Measurements from ENCODE around the gene ACVR2B.
A peak's percentile ranks its signal among the peaks of the same experiment; 100 is the strongest.
"Not testable (repeated sequence)": the region's sequence is repeated elsewhere in the genome, so short reads cannot be mapped to it uniquely, and the experiment has no call there.

Gene ACVR2B

DNA sequence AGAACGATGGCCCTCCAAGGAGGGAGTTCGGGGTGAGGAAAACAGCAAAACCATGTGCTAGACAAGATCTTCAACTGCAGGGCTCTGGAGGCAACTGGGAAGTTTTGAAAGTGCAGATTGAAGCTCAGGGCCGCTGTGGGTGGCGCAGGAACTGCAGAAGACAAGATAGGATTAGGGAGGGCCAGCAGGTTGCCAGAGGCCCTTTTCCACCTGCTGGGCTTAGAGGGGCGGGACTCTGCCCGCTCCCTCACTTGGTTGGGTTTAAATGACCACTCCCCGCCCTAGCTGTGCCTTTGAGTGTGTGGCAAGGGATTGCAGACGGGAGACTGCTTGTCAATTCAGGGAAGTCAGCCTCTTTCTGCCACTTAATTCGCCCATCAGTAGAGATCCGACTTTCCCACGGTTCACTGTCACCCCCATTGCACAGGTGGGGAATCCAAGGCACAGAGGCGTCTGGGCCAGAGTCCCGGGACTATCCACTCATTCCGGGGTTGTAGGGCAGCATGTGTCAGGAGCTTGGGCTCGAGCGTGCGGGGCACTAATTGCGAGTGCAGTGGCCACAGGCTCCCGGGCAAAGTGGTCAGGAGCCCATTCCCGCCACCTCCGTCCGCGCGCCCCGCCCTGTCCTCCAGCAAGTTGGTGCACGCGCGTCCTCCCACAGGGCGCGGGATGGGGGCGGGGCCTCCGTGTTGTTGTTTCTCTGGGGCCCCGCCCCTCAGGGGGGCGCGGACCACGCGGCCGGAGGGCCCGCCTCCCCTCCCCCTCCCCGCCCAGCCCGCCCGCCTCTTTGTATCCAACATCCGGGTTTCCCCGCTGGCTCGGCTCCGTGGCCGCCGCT lies at the start of gene ACVR2B:
TSS of gene ACVR2B (plus strand) at position 816 of the 838 bp plus-strand sequence. CDS start 433 bp downstream, outside the sequence.
- DNase-seq (ENCODE audit: low spot score) = peak; percentile 94
- in situ Hi-C loops (cut with MboI; ENCODE audit: low pct_unique_long_range_greater_than_20kb, low sequenced_read_pairs, unreplicated experiment) = no loop called here
- TF ChIP-seq, protein P1, sequence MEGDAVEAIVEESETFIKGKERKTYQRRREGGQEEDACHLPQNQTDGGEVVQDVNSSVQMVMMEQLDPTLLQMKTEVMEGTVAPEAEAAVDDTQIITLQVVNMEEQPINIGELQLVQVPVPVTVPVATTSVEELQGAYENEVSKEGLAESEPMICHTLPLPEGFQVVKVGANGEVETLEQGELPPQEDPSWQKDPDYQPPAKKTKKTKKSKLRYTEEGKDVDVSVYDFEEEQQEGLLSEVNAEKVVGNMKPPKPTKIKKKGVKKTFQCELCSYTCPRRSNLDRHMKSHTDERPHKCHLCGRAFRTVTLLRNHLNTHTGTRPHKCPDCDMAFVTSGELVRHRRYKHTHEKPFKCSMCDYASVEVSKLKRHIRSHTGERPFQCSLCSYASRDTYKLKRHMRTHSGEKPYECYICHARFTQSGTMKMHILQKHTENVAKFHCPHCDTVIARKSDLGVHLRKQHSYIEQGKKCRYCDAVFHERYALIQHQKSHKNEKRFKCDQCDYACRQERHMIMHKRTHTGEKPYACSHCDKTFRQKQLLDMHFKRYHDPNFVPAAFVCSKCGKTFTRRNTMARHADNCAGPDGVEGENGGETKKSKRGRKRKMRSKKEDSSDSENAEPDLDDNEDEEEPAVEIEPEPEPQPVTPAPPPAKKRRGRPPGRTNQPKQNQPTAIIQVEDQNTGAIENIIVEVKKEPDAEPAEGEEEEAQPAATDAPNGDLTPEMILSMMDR (IDR thresholded peaks at IDR 0.05; ENCODE audit: extremely low read depth, insufficient read depth, missing control alignments) = no peak

DNA sequence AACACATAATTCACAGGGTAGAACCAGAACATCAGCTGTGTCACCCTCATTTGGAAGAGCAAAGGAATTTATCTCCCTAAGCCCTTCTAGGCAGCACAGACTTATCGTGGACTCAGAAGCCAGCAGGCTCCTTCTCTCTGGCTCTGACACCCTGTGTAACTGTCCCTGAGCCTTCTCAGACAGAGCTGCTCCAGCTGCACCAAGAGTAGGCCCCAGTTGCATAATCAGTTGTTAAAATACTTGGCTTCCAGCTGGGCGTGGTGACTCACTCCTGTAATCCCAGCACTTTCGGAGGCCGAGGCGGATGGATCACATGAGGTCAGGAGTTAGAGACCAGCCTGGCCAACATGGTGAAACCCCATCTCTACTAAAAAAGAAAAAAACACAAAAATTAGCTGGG lies 49.4 kb upstream of the ACVR2B start:
- DNase-seq (ENCODE audit: low spot score) = no peak
- TF ChIP-seq, protein P1 (IDR thresholded peaks at IDR 0.05; ENCODE audit: extremely low read depth, insufficient read depth, missing control alignments) = no peak
- in situ Hi-C loops (cut with MboI; ENCODE audit: low pct_unique_long_range_greater_than_20kb, low sequenced_read_pairs, unreplicated experiment) = no loop called here

DNA sequence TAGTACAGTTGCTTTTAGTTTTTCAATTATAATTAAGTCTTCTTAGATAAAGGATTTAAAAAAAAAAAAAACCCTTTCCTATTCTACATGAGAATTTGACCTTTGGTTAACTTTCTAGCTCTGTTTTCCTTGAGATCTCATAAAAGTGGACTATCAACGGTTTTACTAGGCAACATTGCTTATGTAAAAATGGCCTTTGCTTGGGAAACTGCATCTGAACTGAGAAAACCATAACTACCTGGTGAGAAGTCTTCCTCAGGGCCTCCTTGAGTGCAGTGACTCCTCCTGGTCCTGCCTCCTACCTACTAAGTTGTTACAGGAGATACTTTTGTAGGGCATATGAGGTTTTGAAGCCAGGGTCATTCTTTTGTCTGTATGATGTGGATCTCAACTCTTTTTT lies 42.1 kb upstream of the ACVR2B start:
- TF ChIP-seq, protein P1 (IDR thresholded peaks at IDR 0.05; ENCODE audit: extremely low read depth, insufficient read depth, missing control alignments) = no peak
- in situ Hi-C loops (cut with MboI; ENCODE audit: low pct_unique_long_range_greater_than_20kb, low sequenced_read_pairs, unreplicated experiment) = no loop called here
- no peak for DNase-seq (ENCODE audit: low spot score)

DNA sequence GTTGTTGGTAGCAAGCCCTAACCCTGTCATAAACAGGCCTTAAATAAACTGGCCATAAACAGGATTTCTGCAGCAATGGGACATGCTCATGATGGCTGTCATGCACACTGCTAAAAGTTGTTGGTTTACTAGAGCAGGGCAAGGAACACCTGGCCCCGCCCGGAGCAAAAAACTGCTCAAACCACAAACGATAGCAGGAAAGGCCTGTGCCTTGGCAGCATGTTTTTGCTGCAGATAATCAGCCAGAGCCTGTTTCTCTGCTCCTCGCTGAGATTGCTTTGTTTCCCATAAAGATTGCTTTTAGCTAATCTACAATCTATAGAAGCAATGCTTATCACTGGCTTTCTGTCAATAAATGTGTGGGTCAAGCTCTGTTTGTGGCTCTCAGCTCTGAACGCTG lies 32.9 kb upstream of the ACVR2B start:
- DNase-seq (ENCODE audit: low spot score); in situ Hi-C loops (cut with MboI; ENCODE audit: low pct_unique_long_range_greater_than_20kb, low sequenced_read_pairs, unreplicated experiment): not testable (repeated sequence)

DNA sequence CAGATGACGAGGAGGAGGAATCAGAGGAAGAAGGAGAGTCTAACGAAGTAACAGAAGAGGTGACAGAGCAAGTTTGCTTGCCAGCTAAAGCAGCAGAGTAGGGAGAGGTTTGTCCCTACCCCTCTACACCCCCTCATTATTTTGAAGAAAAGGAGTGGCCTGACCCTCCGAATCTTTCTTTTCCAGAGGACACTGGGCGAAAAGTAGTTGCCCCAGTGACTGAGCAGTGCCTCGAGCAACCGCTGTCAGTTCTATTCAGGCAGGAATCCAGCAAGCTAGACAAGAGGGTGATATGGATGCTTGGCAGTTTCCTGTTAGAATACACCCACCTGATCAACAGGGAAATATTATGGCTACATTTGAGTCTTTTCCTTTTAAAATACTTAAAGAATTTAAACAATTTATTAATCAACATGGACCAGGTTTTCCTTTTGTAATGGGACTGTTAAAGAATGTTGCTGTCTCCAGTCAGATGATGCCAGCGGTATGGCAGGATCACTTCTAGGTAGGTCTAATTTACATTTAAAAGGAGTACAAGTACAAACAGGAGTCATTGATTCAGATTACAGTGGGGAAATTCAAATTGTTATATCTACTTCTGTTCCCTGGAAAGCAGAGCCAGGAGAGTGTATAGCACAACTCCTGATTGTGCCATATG lies 31.9 kb upstream of the ACVR2B start:
- in situ Hi-C loops (cut with MboI; ENCODE audit: low pct_unique_long_range_greater_than_20kb, low sequenced_read_pairs, unreplicated experiment) = no loop called here
- TF ChIP-seq, protein P1 (IDR thresholded peaks at IDR 0.05; ENCODE audit: extremely low read depth, insufficient read depth, missing control alignments) = no peak
- DNase-seq (ENCODE audit: low spot score) = no peak

DNA sequence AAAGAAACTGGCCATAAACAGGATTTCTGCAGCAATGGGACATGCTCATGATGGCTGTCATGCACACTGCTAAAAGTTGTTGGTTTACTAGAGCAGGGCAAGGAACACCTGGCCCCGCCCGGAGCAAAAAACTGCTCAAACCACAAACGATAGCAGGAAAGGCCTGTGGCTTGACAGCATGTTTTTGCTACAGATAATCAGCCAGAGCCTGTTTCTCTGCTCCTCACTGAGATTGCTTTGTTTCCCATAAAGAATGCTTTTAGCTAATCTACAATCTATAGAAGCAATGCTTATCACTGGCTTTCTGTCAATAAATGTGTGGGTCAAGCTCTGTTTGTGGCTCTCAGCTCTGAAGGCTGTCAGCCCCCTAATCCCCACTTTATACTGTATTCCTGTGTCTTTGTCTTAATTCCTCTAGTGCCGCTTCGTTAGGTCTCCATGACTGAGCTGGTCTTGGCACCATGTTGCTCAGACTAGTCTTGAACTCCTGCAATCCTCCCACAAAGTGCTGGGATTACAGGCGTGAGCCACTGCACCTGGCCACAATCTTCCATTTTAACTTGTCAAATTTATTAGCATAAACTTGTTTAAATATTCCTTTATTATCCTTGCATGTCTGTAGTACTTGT lies 26.8 kb upstream of the ACVR2B start:
- DNase-seq (ENCODE audit: low spot score); in situ Hi-C loops (cut with MboI; ENCODE audit: low pct_unique_long_range_greater_than_20kb, low sequenced_read_pairs, unreplicated experiment): not testable (repeated sequence)

DNA sequence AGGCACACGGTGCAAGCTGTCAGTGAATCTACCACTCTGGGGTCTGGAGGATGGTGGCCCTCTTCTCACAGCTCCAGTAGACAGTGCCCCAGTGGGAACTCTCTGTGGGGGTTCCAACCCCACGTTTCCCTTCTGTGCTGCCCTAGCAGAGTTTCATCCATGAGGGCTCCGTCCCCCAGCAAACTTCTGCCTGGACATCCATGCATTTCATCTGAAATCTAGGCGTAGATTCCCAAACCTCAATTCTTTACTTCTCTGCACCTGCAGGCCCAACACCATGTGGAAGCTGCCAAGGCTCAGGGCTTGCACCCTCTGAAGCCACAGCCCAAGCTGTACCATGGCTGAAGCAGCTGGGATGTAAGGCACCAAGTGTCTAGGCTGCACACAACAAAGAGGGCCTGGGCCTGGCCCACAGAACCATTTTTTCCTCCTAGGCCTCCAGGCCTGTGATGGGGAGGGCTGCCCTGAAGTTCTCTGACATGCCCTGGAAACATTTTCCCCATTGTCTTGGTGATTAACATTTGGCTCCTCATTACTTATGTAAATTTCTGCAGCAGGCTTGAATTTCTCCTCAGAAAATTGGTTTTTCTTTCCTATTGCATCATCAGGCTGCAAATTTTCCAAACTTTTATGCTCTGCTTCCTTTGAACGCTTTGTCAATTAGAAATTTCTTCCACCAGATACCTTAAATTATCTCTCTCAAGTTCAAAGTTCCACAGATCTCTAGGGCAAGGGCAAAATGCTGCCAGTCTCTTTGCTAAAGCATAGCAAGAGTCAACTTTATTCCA lies 20.6 kb upstream of the ACVR2B start:
- in situ Hi-C loops (cut with MboI; ENCODE audit: low pct_unique_long_range_greater_than_20kb, low sequenced_read_pairs, unreplicated experiment); DNase-seq (ENCODE audit: low spot score): not testable (repeated sequence)

DNA sequence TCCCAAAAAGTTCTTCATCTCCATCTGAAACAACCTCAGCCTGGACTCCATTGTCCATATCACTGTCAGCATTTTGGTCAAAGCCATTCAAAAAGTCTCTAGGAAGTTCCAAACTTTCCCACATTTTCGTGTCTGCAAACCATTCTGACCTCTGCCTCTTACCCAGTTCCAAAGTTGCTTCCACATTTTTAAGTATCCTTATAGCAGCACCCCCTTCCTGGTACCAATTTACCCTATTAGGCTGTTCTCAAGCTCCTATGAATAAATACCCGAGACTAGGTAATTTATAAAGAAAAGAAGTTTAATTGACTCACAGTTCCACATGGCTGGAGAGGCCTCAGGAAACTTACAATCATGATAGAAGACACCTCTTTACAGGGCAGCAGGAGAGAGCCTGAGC lies 20.0 kb upstream of the ACVR2B start:
- in situ Hi-C loops (cut with MboI; ENCODE audit: low pct_unique_long_range_greater_than_20kb, low sequenced_read_pairs, unreplicated experiment); DNase-seq (ENCODE audit: low spot score): not testable (repeated sequence)

DNA sequence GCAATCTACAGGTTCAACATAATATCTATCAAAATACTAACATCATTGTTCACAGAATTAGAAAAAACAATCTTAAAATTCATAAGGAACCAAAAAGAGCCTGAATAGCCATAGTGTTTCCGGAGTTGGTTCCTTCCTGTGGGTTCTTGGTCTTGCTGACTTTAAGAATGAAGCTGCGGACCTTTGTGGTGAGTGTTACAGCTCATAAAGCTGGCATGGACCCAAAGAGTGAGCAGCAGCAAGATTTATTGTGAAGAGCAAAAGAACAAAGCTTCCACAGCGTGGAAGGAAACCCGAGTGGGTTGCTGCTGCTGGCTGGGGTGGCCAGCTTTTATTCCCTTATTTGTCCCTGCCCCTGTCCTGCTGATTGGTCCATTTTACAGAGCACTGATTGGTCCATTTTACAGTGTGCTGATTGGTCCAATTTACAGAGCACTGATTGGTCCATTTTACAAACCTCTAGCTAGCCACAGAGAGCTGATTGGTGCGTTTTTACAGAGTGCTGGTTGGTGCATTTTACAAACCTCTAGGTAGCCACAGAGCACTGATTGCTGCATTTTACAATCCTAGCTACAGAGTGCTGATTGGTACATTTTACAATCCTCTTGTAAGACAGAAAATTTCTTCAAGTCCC lies 15.1 kb upstream of the ACVR2B start:
- in situ Hi-C loops (cut with MboI; ENCODE audit: low pct_unique_long_range_greater_than_20kb, low sequenced_read_pairs, unreplicated experiment); DNase-seq (ENCODE audit: low spot score): not testable (repeated sequence)

DNA sequence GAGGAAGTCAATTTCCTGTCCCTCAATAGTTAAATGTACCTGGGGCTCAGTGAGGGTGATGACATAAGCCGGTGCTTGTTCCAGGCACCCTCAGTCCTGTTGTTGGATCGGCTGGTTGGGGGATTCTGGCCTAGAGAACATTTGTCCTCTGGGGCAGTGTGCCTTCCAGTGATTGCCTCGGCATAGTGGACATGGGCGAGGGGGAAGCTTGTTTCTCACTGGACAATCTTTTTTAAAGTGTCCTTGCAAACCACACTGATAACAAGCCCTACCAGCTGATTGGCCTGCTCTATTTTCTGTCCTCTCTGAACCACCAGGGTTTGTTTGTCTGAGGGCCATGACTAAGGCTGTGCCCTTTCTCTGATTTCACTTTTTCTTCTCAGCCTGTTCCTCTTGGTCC lies 10.5 kb upstream of the ACVR2B start:
- DNase-seq (ENCODE audit: low spot score); in situ Hi-C loops (cut with MboI; ENCODE audit: low pct_unique_long_range_greater_than_20kb, low sequenced_read_pairs, unreplicated experiment): not testable (repeated sequence)

Data from GM13977 (cell line).